Skeletal muscle cell (primary cell): ENCODE measurements around the gene NIPA2.
"Not testable (repeated sequence)": the region's sequence is repeated elsewhere in the genome, so short reads cannot be mapped to it uniquely, and the experiment has no call there.

ENCODE experiments used
- DNase-seq: peaks from one replicate; pipeline ENCODE4 v3.0.0-alpha.2; 2010; ENCODE audit warnings: low read depth
- H3K4me3 ChIP-seq: 2 replicates; pipeline ENCODE4 v1.5.1; 2011; ENCODE audit warnings: low read depth, mild to moderate bottlenecking, control low read depth, low read length, moderate library complexity

The NIPA2 gene

GRCh38 chr15:22838292-22839042 lies at the start of gene NIPA2:
NIPA2 (plus strand) TSS chr15:22838666; CDS start chr15:22851732, 13,066 bp downstream.
- peak; percentile 92 for DNase-seq
- peak within 1 kb of the TSS; percentile 94 for H3K4me3 ChIP-seq

GRCh38 chr15:22794063-22794462 lies 44.4 kb upstream of the NIPA2 start:
- no peak overlapping the region for H3K4me3 ChIP-seq
- DNase-seq = no peak

GRCh38 chr15:22794621-22795167 lies 43.8 kb upstream of the NIPA2 start:
- H3K4me3 ChIP-seq = no peak overlapping the region
- DNase-seq = no peak

DNA sequence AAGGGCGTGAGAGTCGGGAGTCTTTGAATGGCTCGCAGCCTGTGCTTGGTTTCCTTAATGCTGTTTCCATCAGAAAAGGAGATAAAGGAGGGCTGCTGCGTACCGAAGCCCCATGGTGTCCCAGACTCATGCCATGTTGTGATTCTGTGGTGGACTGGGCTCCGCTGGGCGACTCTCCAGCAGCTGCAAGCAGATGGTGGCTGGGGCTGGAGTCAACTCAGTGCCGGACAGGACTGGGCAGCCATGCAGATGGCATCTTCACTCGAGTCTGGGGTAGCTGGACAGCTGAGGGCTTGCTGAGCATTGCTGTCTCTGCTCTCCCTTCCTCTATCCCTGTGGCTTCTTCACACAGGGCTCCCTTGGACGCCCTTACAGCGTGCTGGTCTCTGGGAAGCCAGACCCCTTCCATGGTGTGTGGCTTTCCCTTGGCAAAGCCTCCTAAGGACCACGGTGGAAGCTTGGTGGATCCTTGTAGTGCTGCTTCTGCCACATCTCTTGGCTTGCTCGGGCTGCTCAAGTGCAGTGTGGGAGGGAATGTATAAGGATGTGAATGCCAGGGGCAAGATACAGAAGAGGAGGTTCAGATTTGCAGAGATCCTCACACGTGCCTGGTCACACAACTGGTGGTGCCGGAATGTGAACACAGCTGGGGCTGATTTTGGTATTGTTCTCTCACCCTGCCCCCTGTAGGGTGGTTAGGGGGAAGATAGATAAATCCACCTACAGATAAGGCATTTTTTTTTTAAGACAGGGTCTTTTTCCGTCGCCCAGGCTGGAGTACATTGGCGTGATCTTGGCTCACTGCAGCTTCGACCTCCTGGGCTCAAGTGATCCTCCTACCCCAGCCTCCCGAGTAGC lies 43.0 kb upstream of the NIPA2 start:
- DNase-seq = no peak
- H3K4me3 ChIP-seq = no peak overlapping the region

DNA sequence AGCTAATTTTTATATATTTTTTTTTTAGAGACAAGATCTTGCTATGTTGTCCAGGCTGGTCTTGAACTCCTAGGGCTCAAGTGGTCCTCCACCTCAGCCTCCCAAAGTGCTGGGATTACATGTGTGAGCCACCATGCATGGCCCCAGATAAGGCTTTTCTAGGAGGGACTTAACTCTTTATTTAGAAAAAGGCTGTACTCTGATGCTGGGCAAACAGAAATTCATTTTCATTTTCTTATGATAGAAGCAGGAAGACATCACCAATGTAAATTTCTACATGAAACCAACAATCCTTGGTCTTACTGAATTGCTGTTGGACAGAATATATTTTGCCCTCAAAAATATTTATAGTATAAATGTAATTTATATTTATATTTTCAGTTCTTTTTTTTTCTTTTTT lies 42.4 kb upstream of the NIPA2 start:
- no peak for DNase-seq

GRCh38 chr15:22799902-22800301 lies 38.6 kb upstream of the NIPA2 start:
- DNase-seq = no peak
- H3K4me3 ChIP-seq = no peak overlapping the region

More for the DNA sequence above, 42.4 kb upstream of the NIPA2 start:
- no peak overlapping the region for H3K4me3 ChIP-seq

GRCh38 chr15:22803006-22803405 lies 35.5 kb upstream of the NIPA2 start:
- DNase-seq = not testable (repeated sequence)

DNA sequence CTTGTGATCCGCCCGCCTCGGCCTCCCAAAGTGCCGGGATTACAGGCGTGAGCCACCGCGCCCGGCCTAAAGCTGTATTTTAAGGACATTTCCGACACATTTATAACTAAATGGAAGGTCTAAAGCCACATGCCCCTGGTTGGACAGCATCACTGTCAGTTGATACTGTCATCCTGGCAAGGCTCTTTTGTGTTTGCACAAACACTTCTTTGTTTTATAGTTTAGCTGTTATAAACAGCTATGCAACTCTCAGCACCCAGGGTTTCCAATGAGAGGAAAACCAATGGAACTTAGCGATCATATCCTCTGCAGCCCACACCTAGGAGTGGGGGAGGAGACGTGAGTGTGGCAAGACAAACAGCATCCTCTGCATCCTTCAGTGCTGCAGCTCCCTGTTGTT lies 32.3 kb upstream of the NIPA2 start:
- no peak overlapping the region for H3K4me3 ChIP-seq

More at GRCh38 chr15:22803006-22803405, 35.5 kb upstream of the NIPA2 start:
- H3K4me3 ChIP-seq = not testable (repeated sequence)

GRCh38 chr15:22806664-22807063 lies 31.8 kb upstream of the NIPA2 start:
- no peak for DNase-seq
- H3K4me3 ChIP-seq = no peak overlapping the region

More for the DNA sequence above, 32.3 kb upstream of the NIPA2 start:
- no peak for DNase-seq

- not testable (repeated sequence) for DNase-seq, H3K4me3 ChIP-seq
Observed at GRCh38 chr15:22807831-22808230, 30.6 kb upstream of the NIPA2 start.

DNA sequence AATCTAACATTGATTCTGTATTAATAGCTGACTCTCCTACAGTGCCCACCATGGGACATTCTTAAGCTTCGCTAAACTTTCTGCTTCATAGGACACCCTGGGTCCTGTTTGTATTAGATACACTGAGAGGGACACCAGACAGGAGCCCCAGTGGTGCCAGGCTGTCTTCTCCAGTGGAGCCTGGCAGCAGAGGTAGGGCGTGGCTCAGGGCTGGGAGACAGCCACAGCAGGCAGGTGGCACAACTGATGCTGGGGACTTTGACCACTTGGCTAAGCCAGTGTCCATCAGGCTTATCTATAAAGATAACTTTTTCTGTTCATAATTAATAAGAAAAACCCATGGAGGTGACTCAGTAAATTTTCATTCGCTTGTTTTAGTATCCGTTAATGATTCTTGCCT lies 30.2 kb upstream of the NIPA2 start:
- H3K4me3 ChIP-seq = no peak overlapping the region
- no peak for DNase-seq

GRCh38 chr15:22808761-22809280 lies 29.6 kb upstream of the NIPA2 start:
- no peak overlapping the region for H3K4me3 ChIP-seq
- DNase-seq = no peak

DNA sequence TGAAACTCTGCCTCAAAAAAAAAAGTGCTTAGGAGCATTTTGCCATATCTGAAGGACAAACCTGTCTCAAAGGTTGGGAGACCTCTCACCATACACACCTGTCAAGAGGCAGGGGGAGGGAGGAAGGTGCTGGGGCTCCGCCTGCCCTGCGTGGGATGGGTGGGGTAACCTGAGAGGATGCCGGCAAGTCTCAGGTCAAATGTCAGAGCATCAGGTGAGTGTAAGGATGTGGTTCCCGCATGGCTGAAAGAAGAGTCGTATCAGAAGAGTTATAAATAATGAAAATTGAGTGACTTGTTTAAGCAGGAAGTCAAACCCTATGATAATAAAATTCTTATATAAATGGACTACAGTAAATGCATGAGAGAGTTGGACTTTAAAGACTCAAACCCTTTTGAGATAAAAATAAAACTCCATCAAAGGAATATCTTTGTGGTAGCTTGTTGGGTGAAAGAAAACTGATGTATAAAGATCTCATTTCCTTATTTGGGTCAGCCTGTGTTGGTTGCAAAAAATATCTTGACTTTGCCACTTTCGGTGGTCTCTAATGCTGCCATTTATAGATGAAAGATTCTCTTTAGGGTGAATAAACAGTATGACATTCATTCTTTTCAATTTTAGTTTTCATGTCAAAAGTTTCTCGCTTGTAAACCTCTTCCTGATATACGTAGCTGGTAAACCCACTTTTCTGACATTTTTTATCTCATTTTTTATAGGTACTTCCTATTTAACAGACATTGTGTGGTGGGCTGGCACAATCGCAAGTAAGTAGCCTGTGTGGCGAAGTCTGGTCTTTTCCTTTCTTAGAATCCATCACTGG lies 28.2 kb upstream of the NIPA2 start:
- H3K4me3 ChIP-seq = no peak overlapping the region
- DNase-seq = no peak

GRCh38 chr15:22810853-22811338 lies 27.6 kb upstream of the NIPA2 start:
- no peak for DNase-seq
- H3K4me3 ChIP-seq = no peak overlapping the region

- H3K4me3 ChIP-seq = no peak overlapping the region
- no peak for DNase-seq
Observed at GRCh38 chr15:22811640-22812039, 26.8 kb upstream of the NIPA2 start.

DNA sequence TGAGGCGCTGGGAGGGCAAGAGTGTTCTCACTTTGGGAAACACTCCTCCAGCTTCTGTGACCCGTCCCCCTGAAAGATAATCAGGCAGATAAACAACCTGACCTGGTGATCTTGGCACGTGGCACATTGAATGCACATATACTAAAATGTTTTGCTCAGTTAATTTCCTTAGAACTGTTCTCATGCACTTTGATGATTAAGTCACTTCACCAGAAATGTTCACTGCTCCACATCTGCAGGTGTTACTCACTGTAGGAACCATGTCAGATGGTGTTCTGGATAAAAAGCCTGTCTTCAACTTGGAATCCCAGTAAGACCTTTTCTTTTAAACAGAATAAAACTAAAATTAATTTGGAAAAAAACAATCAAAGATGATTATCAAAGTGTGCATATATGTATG lies 24.6 kb upstream of the NIPA2 start:
- H3K4me3 ChIP-seq = no peak overlapping the region
- DNase-seq = no peak

DNA sequence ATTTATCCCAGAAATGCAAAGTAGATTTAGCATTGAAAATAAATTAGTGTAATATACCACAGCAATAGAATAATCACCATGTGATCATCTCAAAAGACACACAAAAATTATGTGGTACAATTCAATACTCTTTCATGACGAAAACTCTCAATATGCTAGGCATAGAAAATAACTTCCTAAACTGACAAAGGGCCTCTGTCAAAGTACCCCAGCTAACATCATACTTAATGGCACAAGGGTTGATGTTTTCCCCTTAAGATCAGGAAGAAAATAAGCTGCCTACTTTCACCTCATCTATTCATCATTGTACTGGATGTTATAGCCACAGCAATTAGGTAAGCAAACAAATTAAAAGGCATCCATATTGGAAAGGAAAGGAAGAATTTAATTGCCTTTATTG lies 22.7 kb upstream of the NIPA2 start:
- no peak overlapping the region for H3K4me3 ChIP-seq
- DNase-seq = no peak

GRCh38 chr15:22819651-22820050 lies 18.8 kb upstream of the NIPA2 start:
- no peak overlapping the region for H3K4me3 ChIP-seq
- DNase-seq = no peak

DNA sequence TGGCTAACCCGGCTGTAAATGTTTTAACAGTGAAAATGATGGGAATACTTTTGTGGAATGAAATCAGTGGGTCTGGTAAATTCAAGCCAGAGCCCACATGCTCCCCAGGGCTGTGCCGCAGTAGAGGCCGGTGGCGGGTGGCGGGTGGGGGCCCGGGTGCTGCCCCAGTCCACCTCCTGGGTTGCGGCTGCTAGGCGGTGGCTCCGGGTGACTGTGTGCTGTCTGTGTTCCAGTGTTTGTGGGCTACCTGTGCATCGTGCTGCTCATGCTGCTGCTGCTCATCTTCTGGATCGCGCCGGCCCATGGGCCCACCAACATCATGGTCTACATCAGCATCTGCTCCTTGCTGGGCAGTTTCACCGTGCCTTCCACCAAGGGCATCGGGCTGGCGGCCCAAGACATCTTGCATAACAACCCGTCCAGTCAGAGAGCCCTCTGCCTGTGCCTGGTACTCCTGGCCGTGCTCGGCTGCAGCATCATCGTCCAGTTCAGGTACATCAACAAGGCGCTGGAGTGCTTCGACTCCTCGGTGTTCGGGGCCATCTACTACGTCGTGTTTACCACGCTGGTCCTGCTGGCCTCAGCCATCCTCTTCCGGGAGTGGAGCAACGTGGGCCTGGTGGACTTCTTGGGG lies 14.9 kb upstream of the NIPA2 start:
- H3K4me3 ChIP-seq = no peak overlapping the region

More for the DNA sequence above, 14.9 kb upstream of the NIPA2 start:
- no peak for DNase-seq
